GM18498 (cell line): ENCODE results near the gene CCR5.
A peak's percentile ranks its signal among the peaks of the same experiment; 100 is the strongest.

Experiments
- ATAC-seq: cut with Tn5 transposase; IDR thresholded peaks from one replicate; pipeline ENCODE4 v1.9.1; 2021; ENCODE audit warnings: mild to moderate bottlenecking, moderate library complexity; ENCODE audit not compliant: unreplicated experiment

Gene CCR5

GRCh38 chr3:46358466-46358865 lies 12.3 kb upstream of the CCR5 start:
- no peak for ATAC-seq

DNA sequence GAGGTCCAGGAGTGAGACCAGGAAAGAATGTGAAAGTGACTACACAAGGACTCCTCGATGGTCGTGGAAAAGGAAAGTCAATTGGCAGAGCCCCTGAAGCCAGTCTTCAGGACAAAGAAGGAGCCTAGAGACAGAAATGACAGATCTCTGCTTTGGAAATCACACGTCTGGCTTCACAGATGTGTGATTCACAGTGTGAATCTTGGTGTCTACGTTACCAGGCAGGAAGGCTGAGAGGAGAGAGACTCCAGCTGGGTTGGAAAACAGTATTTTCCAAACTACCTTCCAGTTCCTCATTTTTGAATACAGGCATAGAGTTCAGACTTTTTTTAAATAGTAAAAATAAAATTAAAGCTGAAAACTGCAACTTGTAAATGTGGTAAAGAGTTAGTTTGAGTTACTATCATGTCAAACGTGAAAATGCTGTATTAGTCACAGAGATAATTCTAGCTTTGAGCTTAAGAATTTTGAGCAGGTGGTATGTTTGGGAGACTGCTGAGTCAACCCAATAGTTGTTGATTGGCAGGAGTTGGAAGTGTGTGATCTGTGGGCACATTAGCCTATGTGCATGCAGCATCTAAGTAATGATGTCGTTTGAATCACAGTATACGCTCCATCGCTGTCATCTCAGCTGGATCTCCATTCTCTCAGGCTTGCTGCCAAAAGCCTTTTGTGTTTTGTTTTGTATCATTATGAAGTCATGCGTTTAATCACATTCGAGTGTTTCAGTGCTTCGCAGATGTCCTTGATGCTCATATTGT lies 10.8 kb upstream of the CCR5 start:
- ATAC-seq = peak; percentile 65

- ATAC-seq = no peak
These were observed 9.8 kb upstream of the CCR5 start for GRCh38 chr3:46360907-46361306.

- no peak for ATAC-seq
These were observed 9.1 kb upstream of the CCR5 start for GRCh38 chr3:46361408-46362283.

- ATAC-seq = no peak
These were observed 5.7 kb upstream of the CCR5 start for GRCh38 chr3:46365041-46365440.

GRCh38 chr3:46365737-46366524 lies 4.8 kb upstream of the CCR5 start:
- ATAC-seq = no peak

DNA sequence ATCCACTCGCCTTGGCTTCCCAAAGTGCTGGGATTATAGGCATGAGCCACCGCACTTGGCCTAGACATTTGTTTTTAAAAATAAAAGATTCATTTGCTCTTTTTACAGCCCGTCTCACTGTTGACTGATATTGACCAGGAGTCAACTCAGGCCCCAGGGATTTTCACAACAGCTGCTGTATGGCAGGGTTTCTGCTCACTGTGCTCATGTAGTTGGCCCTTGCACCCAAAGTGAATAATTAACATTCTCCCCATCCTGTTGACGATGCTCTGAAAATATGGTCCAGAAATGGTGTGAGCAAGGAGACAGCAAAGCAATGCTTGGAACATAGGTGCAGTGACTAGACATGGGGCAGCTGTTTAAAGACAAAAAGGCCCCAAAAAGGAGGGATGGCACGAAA lies 2.9 kb upstream of the CCR5 start:
- no peak for ATAC-seq

DNA sequence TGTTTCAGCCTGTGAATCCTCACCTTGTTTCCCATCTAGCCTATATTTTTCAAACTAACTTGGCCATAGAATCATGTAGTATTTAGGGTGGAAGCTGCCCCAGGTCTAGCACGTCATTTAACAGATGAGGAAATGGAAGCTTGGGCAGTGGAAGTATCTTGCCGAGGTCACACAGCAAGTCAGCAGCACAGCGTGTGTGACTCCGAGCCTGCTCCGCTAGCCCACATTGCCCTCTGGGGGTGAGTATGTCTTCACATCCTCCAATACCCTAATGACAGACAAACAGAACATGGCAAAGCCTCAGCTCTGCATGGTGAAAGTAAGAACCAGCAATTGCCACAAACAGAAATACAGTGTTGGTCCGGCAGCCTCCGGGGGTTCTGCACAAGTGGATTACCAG lies 2.2 kb upstream of the CCR5 start:
- peak; percentile 67 for ATAC-seq

DNA sequence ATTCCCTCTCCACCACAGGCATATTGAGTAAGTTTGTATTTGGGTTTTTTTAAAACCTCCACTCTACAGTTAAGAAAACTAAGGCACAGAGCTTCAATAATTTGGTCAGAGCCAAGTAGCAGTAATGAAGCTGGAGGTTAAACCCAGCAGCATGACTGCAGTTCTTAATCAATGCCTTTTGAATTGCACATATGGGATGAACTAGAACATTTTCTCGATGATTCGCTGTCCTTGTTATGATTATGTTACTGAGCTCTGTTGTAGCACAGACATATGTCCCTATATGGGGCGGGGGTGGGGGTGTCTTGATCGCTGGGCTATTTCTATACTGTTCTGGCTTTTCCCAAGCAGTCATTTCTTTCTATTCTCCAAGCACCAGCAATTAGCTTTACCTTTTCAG lies 1.6 kb upstream of the CCR5 start:
- ATAC-seq = no peak

GRCh38 chr3:46369675-46370132 lies 1.0 kb upstream of the CCR5 start:
- ATAC-seq = no peak

DNA sequence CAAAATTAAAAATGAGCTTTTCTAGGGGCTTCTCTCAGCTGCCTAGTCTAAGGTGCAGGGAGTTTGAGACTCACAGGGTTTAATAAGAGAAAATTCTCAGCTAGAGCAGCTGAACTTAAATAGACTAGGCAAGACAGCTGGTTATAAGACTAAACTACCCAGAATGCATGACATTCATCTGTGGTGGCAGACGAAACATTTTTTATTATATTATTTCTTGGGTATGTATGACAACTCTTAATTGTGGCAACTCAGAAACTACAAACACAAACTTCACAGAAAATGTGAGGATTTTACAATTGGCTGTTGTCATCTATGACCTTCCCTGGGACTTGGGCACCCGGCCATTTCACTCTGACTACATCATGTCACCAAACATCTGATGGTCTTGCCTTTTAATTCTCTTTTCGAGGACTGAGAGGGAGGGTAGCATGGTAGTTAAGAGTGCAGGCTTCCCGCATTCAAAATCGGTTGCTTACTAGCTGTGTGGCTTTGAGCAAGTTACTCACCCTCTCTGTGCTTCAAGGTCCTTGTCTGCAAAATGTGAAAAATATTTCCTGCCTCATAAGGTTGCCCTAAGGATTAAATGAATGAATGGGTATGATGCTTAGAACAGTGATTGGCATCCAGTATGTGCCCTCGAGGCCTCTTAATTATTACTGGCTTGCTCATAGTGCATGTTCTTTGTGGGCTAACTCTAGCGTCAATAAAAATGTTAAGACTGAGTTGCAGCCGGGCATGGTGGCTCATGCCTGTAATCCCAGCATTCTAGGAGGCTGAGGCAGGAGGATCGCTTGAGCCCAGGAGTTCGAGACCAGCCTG lies 984 bp downstream of the CCR5 start:
- no peak for ATAC-seq

DNA sequence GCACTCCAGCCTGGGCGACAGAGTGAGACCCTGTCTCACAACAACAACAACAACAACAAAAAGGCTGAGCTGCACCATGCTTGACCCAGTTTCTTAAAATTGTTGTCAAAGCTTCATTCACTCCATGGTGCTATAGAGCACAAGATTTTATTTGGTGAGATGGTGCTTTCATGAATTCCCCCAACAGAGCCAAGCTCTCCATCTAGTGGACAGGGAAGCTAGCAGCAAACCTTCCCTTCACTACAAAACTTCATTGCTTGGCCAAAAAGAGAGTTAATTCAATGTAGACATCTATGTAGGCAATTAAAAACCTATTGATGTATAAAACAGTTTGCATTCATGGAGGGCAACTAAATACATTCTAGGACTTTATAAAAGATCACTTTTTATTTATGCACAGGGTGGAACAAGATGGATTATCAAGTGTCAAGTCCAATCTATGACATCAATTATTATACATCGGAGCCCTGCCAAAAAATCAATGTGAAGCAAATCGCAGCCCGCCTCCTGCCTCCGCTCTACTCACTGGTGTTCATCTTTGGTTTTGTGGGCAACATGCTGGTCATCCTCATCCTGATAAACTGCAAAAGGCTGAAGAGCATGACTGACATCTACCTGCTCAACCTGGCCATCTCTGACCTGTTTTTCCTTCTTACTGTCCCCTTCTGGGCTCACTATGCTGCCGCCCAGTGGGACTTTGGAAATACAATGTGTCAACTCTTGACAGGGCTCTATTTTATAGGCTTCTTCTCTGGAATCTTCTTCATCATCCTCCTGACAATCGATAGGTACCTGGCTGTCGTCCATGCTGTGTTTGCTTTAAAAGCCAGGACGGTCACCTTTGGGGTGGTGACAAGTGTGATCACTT lies 2.0 kb downstream of the CCR5 start:
- no peak for ATAC-seq

- no peak for ATAC-seq
These were observed 4.0 kb downstream of the CCR5 start for GRCh38 chr3:46374755-46375154.

- no peak for ATAC-seq
These were observed 4.5 kb downstream of the CCR5 start for GRCh38 chr3:46375218-46375617.

GRCh38 chr3:46375814-46376213 lies 5.1 kb downstream of the CCR5 start:
- no peak for ATAC-seq

DNA sequence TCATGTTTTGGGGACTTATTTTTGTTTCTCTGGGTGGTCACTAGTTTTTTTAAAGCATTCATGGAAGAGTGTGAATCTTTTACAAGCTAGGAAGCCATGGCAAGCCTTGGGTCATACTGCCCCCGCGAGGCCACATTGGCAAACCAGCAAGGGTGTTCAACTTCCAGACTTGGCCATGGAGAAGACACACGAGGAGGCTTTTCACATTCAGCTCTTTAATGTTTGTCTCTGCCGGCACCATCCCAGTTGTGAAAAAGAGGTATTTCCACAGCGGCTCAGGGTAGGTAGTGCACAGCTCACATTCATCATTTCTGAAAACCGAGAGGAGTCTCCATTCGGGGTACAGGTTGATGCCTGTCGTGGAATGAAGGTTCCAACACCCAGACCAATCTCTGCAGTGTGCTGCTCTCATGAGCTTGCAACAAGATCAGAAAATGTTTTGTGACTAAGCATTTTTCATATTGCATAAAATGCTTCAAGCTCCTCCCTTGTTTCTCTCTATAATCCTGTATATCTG lies 7.7 kb downstream of the CCR5 start:
- ATAC-seq = no peak

DNA sequence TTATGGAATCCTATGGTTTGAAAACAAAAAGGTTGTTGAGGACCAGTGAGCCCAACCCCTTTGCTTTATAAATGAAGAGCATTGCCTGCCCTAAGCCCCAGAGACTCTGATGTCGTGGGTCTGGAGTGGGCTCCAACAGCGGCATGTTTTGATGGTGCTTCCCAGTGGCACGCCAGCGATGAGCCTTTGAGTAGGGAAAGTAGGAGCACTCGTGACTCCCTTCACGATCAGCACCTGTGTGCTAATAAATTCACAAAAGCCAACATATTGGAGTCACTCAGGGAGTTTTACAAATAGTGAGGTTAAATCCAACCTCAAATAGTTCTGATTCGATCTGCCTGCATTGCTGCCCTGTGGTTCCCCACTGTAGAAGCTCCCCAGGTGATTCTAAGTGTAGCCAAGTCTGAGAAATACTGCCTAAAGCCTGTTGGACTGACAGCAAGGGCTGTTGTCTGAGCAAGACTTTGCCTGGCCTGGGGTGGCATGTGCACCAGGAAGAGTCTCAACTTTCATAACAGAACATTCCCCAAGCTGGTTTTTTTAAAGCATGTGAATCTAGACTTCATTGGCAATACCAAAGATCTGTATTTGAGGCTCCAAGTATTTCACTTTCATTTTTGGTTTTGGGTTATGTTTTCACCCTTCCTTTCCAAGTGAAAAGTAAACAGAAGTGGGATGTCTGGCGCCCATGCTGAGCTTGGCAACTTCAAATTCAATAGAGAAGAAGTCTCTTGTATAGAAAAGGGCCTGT lies 9.9 kb downstream of the CCR5 start:
- no peak for ATAC-seq

GRCh38 chr3:46381625-46382024 lies 10.9 kb downstream of the CCR5 start:
- no peak for ATAC-seq
